ENCODE data around the gene DGKD. TPM values are rescaled to one million over a fixed set of nuclear protein-coding genes. Genes with fewer than 3 reads are reported as not detected.

The DGKD gene
- total and polyA plus RNA-seq, 2 donors (not counting 1 experiment from before 2014, with no cell fraction given) = 224 to 396 TPM

- no peak overlapping the region for H3K27ac Mint-ChIP-seq
- no peak overlapping the region for H3K4me3 ChIP-seq (ENCODE audit: control extremely low read depth in 1 of 5, extremely low read depth in 1 of 5, insufficient read depth in 1 of 5, low read depth in 2 of 5, low read length in 4 of 5)
- H3K9me3 ChIP-seq (ENCODE audit: control extremely low read depth in 1 of 3, control insufficient read depth in 2 of 3, insufficient read depth in 1 of 3, low read length in 2 of 3) = no peaks in the 10 kb centered on the region
- intact Hi-C loops (cut with micrococcal nuclease) = no loop called here
- H3K9me3 Mint-ChIP-seq (ENCODE audit: insufficient read depth) = no peaks in the 10 kb centered on the region
- ChIA-PET CTCF (no interaction called here), POLR2A (no interaction called here)
- H2AFZ ChIP-seq (ENCODE audit: insufficient read depth, low read depth, low read length, poor library complexity, severe bottlenecking) = no peak overlapping the region
- peaks cover 0 to 92% of the 10 kb centered on the region in 2 experiments for H3K36me3 ChIP-seq (replicated peaks in 1 of 2; ENCODE audit: control extremely low read depth in 1 of 2, control insufficient read depth in 1 of 2, extremely low read depth in 1 of 2, insufficient read depth in 2 of 2, low read length in 1 of 2)
- no peak for ATAC-seq (ENCODE audit: low read depth)
- H3K79me2 ChIP-seq (ENCODE audit: control insufficient read depth, insufficient read depth, low read length) = peaks cover 12% of the 10 kb centered on the region
- H3K4me2 ChIP-seq (replicated peaks; ENCODE audit: low read depth, low read length, poor library complexity, severe bottlenecking) = no peak overlapping the region
- H3K9ac ChIP-seq (ENCODE audit: low read length) = no peak overlapping the region
- TF ChIP-seq EZH2 (IDR thresholded peaks at IDR 0.05; ENCODE audit: borderline replicate concordance, insufficient read depth, low read depth, low read length, poor library complexity, severe bottlenecking) (no peak), CTCF (IDR thresholded peaks at IDR 0.05) (no peak)
- no peaks in the 10 kb centered on the region for H3K4me1 Mint-ChIP-seq
- no peak for DNase-seq
- H3K27me3 Mint-ChIP-seq = no peaks in the 10 kb centered on the region
- H3K27me3 ChIP-seq (replicated peaks in 1 of 4; ENCODE audit: control extremely low read depth in 1 of 4, control insufficient read depth in 3 of 4, insufficient read depth in 4 of 4, low read length in 3 of 4) = no peaks in the 10 kb centered on the region
- H4K20me1 ChIP-seq (ENCODE audit: control insufficient read depth, insufficient read depth, low read length, poor library complexity, severe bottlenecking) = peaks cover 25% of the 10 kb centered on the region
- 98% methylated on average over 15 of the region's 16 CpGs for WGBS (ENCODE audit: insufficient coverage)
- H3K4me1 ChIP-seq (ENCODE audit: control insufficient read depth in 2 of 2, insufficient read depth in 2 of 2, low read length in 2 of 2) = no peaks in the 10 kb centered on the region
- H3K4me3 Mint-ChIP-seq = no peak overlapping the region
- H3K27ac ChIP-seq (ENCODE audit: low read length in 2 of 2) = no peak overlapping the region
Observed at GRCh38 chr2:233463586-233463985, 109.3 kb downstream of the DGKD start.

GRCh38 chr2:233464056-233464455 is 109.8 kb downstream of the DGKD start:
- WGBS (ENCODE audit: insufficient coverage) = 96% methylated on average over 19 of the region's 19 CpGs
- no peak for DNase-seq
- no peak for ATAC-seq (ENCODE audit: low read depth)
- H3K27ac Mint-ChIP-seq = no peak overlapping the region
- no peaks in the 10 kb centered on the region for H3K27me3 Mint-ChIP-seq
- H3K9ac ChIP-seq (ENCODE audit: low read length) = no peak overlapping the region
- no peak overlapping the region for H3K4me3 ChIP-seq (ENCODE audit: control extremely low read depth in 1 of 5, extremely low read depth in 1 of 5, insufficient read depth in 1 of 5, low read depth in 2 of 5, low read length in 4 of 5)
- H3K9me3 ChIP-seq (ENCODE audit: control extremely low read depth in 1 of 3, control insufficient read depth in 2 of 3, insufficient read depth in 1 of 3, low read length in 2 of 3) = no peaks in the 10 kb centered on the region
- CTCF ChIA-PET = no interaction called here
- peaks cover 12% of the 10 kb centered on the region for H3K79me2 ChIP-seq (ENCODE audit: control insufficient read depth, insufficient read depth, low read length)
- no peaks in the 10 kb centered on the region for H3K27me3 ChIP-seq (replicated peaks in 1 of 4; ENCODE audit: control extremely low read depth in 1 of 4, control insufficient read depth in 3 of 4, insufficient read depth in 4 of 4, low read length in 3 of 4)
- no peak overlapping the region for H3K4me3 Mint-ChIP-seq
- no peaks in the 10 kb centered on the region for H3K4me1 Mint-ChIP-seq
- no peak overlapping the region for H3K4me2 ChIP-seq (replicated peaks; ENCODE audit: low read depth, low read length, poor library complexity, severe bottlenecking)
- no peaks in the 10 kb centered on the region for H3K9me3 Mint-ChIP-seq (ENCODE audit: insufficient read depth)
- H3K4me1 ChIP-seq (ENCODE audit: control insufficient read depth in 2 of 2, insufficient read depth in 2 of 2, low read length in 2 of 2) = no peaks in the 10 kb centered on the region
- intact Hi-C loops (cut with micrococcal nuclease) = no loop called here
- peaks cover 0 to 92% of the 10 kb centered on the region in 2 experiments for H3K36me3 ChIP-seq (replicated peaks in 1 of 2; ENCODE audit: control extremely low read depth in 1 of 2, control insufficient read depth in 1 of 2, extremely low read depth in 1 of 2, insufficient read depth in 2 of 2, low read length in 1 of 2)
- H2AFZ ChIP-seq (ENCODE audit: insufficient read depth, low read depth, low read length, poor library complexity, severe bottlenecking) = no peak overlapping the region
- H4K20me1 ChIP-seq (ENCODE audit: control insufficient read depth, insufficient read depth, low read length, poor library complexity, severe bottlenecking) = peaks cover 22% of the 10 kb centered on the region
- POLR2A ChIA-PET = no interaction called here
- TF ChIP-seq EZH2 (IDR thresholded peaks at IDR 0.05; ENCODE audit: borderline replicate concordance, insufficient read depth, low read depth, low read length, poor library complexity, severe bottlenecking) = no peak
- no peak for TF ChIP-seq CTCF (IDR thresholded peaks at IDR 0.05)
- H3K27ac ChIP-seq (ENCODE audit: low read length in 2 of 2) = no peak overlapping the region
